Measurements from ENCODE around the gene ST6GALNAC3.

DNA sequence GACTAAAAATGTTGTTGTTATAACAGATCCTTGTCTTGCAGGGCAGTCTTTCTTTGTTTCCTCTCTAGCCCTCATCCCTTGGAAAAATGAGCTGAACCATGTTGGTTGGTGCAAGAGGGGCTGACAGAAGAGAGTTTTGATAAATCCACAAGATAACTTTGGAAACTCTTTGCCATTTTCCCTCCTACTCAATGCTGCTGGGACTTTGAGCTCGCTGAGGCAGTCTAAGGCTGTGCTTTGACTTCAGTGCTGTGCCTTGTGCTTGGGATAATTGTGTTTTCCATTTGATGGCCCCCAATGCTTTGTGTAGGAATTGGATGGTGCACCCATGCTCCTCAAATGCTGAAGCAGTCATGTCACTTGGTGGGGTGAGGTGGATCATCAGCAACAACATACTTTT lies 31.7 kb downstream of the ST6GALNAC3 start:
- TF ChIP-seq CTCF (IDR thresholded peaks at IDR 0.05 in 2 of 3, conservative IDR thresholded peaks at IDR 0.05 in 1 of 3; ENCODE audit: borderline replicate concordance in 1 of 3, insufficient read depth in 1 of 3, low read depth in 2 of 3, low read length in 2 of 3) (no peak), EGR1 (IDR thresholded peaks at IDR 0.05; ENCODE audit: low read depth) (no peak), SP1 (IDR thresholded peaks at IDR 0.05; ENCODE audit: low read depth) (no peak), EZH2phosphoT487 (IDR thresholded peaks at IDR 0.05; ENCODE audit: borderline replicate concordance) (no peak), POLR2A (IDR thresholded peaks at IDR 0.05; ENCODE audit: borderline replicate concordance, extremely low read depth, insufficient read depth, insufficient read length) (no peak)
- TF ChIP-seq, protein P1, sequence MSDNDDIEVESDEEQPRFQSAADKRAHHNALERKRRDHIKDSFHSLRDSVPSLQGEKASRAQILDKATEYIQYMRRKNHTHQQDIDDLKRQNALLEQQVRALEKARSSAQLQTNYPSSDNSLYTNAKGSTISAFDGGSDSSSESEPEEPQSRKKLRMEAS (IDR thresholded peaks at IDR 0.05), result no peak

All from HCT116 (cell line).